Measurements from ENCODE around the gene XRCC1.
"Not testable (repeated sequence)": the region's sequence is repeated elsewhere in the genome, so short reads cannot be mapped to it uniquely, and the experiment has no call there.

Gene XRCC1

DNA sequence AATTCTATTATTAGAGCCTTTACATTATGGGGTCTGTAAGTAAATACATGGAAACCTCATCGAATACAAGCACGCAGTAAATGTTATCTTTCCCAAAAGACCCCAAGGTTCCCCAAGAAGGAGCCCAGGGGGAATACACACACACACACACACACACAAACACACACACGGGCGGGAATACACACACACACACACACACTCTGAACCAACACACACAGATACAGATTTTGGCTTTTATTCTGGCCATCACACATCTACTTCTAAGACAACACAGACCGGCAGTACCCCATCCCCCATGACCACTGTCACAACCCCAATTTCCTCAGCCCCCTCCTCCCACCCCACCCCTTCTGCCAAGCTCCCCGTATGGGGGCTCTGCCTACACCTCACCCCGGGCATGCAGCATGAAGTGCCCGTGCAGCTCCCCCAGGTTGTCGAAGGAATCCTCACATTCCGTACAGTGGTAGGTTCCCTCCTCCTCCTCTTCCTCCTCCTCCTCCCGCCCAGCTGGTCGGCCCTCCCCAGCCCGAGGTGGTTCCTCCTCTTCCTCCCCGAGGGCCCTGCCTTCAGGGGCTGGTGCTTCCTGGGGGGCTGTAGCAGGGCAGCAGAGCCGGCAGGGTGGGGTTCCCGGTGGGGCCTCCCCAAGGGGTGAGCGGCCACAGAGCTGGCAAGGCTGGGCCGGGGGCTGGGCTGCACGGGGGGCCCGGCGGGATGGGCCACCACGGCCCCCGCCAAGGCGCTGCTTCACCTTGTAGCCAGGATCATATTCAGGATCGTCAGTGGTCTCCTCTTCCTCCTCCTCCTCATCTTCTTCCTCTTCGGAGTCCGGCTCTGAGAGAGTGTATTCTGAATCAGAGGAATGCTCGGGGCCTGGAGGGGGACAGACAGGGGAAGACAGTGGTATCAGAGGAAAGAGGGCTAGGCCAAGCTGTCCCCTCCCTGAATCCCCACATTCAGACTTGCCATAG is 32.2 kb upstream of the XRCC1 start:
- Histone ChIP-seq H3K9ac (ENCODE audit: low read length) (no peak overlapping the region), H3K9me3 (replicated peaks; ENCODE audit: insufficient read depth, low read length) (no peaks in the 10 kb centered on the region), H3K79me2 (ENCODE audit: low read length) (peaks cover 9% of the 10 kb centered on the region; the same call in 1 of the 2 replicates), H3F3A (ENCODE audit: insufficient read depth, low read length) (no peaks in the 10 kb centered on the region), H3K27me3 (replicated peaks; ENCODE audit: insufficient read depth, low read length) (no peaks in the 10 kb centered on the region), H2AFZ (ENCODE audit: low read length) (no peak overlapping the region), H4K20me1 (ENCODE audit: insufficient read depth, low read length) (no peaks in the 10 kb centered on the region), H3K36me3 (replicated peaks; ENCODE audit: insufficient read depth, low read length) (no peaks in the 10 kb centered on the region), H3K4me2 (ENCODE audit: low read depth, low read length) (no peak overlapping the region), H3K4me1 (ENCODE audit: low read length) (no peaks in the 10 kb centered on the region), H3K9me2 (replicated peaks; ENCODE audit: insufficient read depth, low read length) (no peaks in the 10 kb centered on the region), H3K4me3 (ENCODE audit: low read length) (no peak overlapping the region), H3K27ac (ENCODE audit: low read length) (no peak overlapping the region)
- TF ChIP-seq, protein P1, sequence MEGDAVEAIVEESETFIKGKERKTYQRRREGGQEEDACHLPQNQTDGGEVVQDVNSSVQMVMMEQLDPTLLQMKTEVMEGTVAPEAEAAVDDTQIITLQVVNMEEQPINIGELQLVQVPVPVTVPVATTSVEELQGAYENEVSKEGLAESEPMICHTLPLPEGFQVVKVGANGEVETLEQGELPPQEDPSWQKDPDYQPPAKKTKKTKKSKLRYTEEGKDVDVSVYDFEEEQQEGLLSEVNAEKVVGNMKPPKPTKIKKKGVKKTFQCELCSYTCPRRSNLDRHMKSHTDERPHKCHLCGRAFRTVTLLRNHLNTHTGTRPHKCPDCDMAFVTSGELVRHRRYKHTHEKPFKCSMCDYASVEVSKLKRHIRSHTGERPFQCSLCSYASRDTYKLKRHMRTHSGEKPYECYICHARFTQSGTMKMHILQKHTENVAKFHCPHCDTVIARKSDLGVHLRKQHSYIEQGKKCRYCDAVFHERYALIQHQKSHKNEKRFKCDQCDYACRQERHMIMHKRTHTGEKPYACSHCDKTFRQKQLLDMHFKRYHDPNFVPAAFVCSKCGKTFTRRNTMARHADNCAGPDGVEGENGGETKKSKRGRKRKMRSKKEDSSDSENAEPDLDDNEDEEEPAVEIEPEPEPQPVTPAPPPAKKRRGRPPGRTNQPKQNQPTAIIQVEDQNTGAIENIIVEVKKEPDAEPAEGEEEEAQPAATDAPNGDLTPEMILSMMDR (IDR thresholded peaks at IDR 0.05; ENCODE audit: low read length) = no peak
- no peak for TF ChIP-seq EZH2 (optimal IDR thresholded peaks at IDR 0.05; ENCODE audit: low read depth, low read length)
- TF ChIP-seq EZH2phosphoT487 (IDR thresholded peaks at IDR 0.05; ENCODE audit: low read length) = no peak
- DNase-seq = no peak

DNA sequence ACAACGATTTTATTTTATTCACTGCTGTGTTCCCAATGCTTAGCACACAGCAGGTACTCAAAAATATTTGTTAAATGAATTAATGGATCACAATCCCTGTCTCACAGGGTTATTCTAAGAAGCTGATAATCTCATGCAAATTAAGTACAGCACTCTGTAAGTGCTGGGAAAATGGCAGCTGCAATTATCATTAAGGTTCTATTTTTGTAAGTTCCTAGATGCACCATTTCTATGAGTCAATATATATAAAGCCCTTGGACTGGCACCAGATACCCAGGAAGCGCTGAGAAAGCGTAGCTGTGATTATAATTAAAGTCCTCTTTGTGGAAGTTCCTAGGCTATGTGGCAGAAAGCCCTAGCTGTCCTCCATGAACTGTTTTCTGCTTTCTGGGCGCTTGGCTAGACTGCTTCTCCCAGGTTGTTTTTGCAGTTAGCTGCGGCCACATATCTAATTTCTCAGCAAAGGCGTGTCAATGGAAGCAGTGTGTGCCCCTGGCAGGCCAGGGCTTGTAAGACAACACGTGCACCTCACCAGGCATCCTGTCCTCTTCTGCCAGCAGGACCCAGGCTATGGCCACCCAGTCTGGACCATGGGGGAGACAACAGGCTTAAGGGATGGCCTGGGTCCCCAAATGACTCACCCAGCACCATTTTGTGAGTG is 31.4 kb upstream of the XRCC1 start:
- Histone ChIP-seq H3K36me3 (replicated peaks; ENCODE audit: insufficient read depth, low read length) (no peaks in the 10 kb centered on the region), H3K27ac (ENCODE audit: low read length) (no peak overlapping the region), H3K27me3 (replicated peaks; ENCODE audit: insufficient read depth, low read length) (no peaks in the 10 kb centered on the region), H3K9me3 (replicated peaks; ENCODE audit: insufficient read depth, low read length) (no peaks in the 10 kb centered on the region), H3K4me3 (ENCODE audit: low read length) (no peak overlapping the region), H3K9ac (ENCODE audit: low read length) (no peak overlapping the region), H3K4me1 (ENCODE audit: low read length) (no peaks in the 10 kb centered on the region), H3F3A (ENCODE audit: insufficient read depth, low read length) (no peaks in the 10 kb centered on the region), H4K20me1 (ENCODE audit: insufficient read depth, low read length) (no peaks in the 10 kb centered on the region), H3K4me2 (ENCODE audit: low read depth, low read length) (no peak overlapping the region), H3K79me2 (ENCODE audit: low read length) (peaks cover 5% of the 10 kb centered on the region; the same call in 1 of the 2 replicates), H2AFZ (ENCODE audit: low read length) (no peak overlapping the region), H3K9me2 (replicated peaks; ENCODE audit: insufficient read depth, low read length) (no peaks in the 10 kb centered on the region)
- DNase-seq = no peak
- TF ChIP-seq, protein P1 (IDR thresholded peaks at IDR 0.05; ENCODE audit: low read length) = no peak
- no peak for TF ChIP-seq EZH2 (optimal IDR thresholded peaks at IDR 0.05; ENCODE audit: low read depth, low read length)
- TF ChIP-seq EZH2phosphoT487 (IDR thresholded peaks at IDR 0.05; ENCODE audit: low read length) = no peak

DNA sequence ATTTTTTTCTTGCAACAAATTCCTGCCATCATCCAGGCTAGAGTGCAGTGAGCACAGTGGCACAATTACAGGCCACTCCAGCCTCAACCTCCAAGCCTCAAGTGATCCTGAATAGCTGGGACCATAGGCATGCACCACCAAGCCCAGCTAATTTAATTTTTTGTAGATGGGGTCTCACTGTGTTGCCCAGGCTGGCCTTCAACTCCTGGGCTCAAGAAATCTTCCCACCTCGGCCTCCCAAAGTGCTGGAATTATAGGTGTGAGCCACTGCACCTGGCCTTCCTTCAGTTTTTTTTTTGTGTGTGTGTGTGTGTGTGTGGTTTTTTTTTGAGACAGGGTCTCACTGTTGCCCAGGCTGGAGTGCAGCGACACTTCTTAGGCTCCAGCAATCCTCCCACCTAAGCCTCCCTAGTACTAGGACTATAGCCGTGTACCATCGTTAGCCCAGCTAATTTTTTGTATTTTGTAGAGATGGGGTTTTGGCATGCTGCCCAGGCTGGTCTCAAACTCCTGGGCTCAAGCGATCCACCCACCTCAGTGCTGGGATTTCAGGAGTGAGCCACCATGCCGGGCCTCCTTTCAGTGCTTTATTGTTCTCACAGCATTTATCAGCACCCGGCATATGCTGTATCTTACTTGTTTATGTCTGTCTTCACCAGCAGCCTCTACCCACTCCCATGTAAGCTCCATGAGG is 30.7 kb upstream of the XRCC1 start:
- no peaks in the 10 kb centered on the region for H3K9me2 ChIP-seq (replicated peaks; ENCODE audit: insufficient read depth, low read length)
- H3K36me3 ChIP-seq (replicated peaks; ENCODE audit: insufficient read depth, low read length) = no peaks in the 10 kb centered on the region
- H3K9me3 ChIP-seq (replicated peaks; ENCODE audit: insufficient read depth, low read length) = no peaks in the 10 kb centered on the region
- H3K4me1 ChIP-seq (ENCODE audit: low read length) = no peaks in the 10 kb centered on the region
- no peak for DNase-seq
- H3F3A ChIP-seq (ENCODE audit: insufficient read depth, low read length) = no peaks in the 10 kb centered on the region
- H3K27me3 ChIP-seq (replicated peaks; ENCODE audit: insufficient read depth, low read length) = no peaks in the 10 kb centered on the region
- no peak overlapping the region for H3K27ac ChIP-seq (ENCODE audit: low read length)
- TF ChIP-seq EZH2phosphoT487 (IDR thresholded peaks at IDR 0.05; ENCODE audit: low read length) = no peak
- TF ChIP-seq, protein P1 (IDR thresholded peaks at IDR 0.05; ENCODE audit: low read length) = no peak
- no peak for TF ChIP-seq EZH2 (optimal IDR thresholded peaks at IDR 0.05; ENCODE audit: low read depth, low read length)
- no peak overlapping the region for H3K4me3 ChIP-seq (ENCODE audit: low read length)
- no peak overlapping the region for H2AFZ ChIP-seq (ENCODE audit: low read length)
- no peaks in the 10 kb centered on the region for H4K20me1 ChIP-seq (ENCODE audit: insufficient read depth, low read length)
- no peak overlapping the region for H3K4me2 ChIP-seq (ENCODE audit: low read depth, low read length)
- H3K79me2 ChIP-seq (ENCODE audit: low read length) = 0 out of 2 replicates have a peak, but pooled peaks cover 2% of the 10 kb centered on the region
- H3K9ac ChIP-seq (ENCODE audit: low read length) = no peak overlapping the region

DNA sequence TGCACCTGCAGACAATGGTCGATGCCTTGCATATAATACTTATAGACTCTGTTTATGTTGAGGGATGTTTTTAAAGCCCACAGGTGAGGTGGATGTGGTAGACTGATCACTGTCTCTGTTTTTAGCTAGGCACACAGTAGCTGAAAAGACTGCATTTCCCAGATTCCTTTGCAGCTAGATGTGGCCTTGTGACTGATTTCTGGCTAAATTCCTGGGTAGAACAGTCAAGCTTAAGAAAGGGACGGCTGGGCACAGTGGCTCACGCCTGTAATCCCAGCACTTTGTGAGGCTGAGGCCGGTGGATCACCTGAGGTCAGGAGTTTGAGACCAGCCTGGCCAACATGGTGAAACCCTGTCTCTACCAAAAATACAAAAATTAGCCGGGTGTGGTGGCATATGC is 25.0 kb upstream of the XRCC1 start:
- H3K27ac ChIP-seq (ENCODE audit: low read length); H3K9ac ChIP-seq (ENCODE audit: low read length); H3K9me3 ChIP-seq (replicated peaks; ENCODE audit: insufficient read depth, low read length); H3K4me2 ChIP-seq (ENCODE audit: low read depth, low read length); H3K36me3 ChIP-seq (replicated peaks; ENCODE audit: insufficient read depth, low read length); H3K9me2 ChIP-seq (replicated peaks; ENCODE audit: insufficient read depth, low read length); H3K27me3 ChIP-seq (replicated peaks; ENCODE audit: insufficient read depth, low read length); H3K4me3 ChIP-seq (ENCODE audit: low read length); DNase-seq; H2AFZ ChIP-seq (ENCODE audit: low read length); H4K20me1 ChIP-seq (ENCODE audit: insufficient read depth, low read length); H3F3A ChIP-seq (ENCODE audit: insufficient read depth, low read length): not testable (repeated sequence)
- Histone ChIP-seq H3K4me1 (ENCODE audit: low read length) (peaks cover 11% of the 10 kb centered on the region), H3K79me2 (ENCODE audit: low read length) (peaks cover 37% of the 10 kb centered on the region)
